Measurements from ENCODE around the gene TMEM72. TPM values are rescaled to one million over a fixed set of nuclear protein-coding genes. Genes with fewer than 3 reads are reported as not detected.

The TMEM72 gene
- total RNA-seq, 1 experiment from 2014 or later: not detected

DNA sequence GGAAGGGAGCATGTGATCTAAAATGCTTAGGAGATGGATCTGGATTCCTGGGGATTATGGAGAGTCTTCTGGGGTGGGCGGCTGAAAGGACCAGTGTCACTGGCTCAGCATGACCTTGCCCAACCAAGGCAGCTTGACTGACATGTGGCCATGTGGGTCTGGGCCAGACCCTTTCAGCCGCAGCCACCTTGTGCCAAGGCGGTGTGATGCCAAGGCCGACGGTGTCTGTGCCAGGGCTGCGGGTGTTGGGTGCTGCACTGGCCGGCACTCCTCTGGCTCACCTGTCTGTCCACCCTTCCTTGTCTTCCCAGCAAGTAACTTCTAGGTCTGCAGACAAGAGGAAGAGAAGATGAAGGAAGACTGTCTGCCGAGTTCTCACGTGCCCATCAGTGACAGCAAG, 58.7 kb downstream of the TMEM72 start:
- BruUV-seq (replicated peaks): no TSS peak
- Histone ChIP-seq H3K27ac (ENCODE audit: low read length) (no peak overlapping the region), H3K27me3 (ENCODE audit: control insufficient read depth, insufficient read depth, low read length) (no peaks in the 10 kb centered on the region), H3K4me1 (ENCODE audit: control insufficient read depth, insufficient read depth, low read length) (peaks cover 30% of the 10 kb centered on the region), H3K4me3 (ENCODE audit: low read depth in 2 of 2, low read length in 2 of 2) (no peak overlapping the region), H3K36me3 (ENCODE audit: control insufficient read depth, insufficient read depth, low read length) (no peaks in the 10 kb centered on the region), H3K9me3 (ENCODE audit: control insufficient read depth, insufficient read depth, low read depth, low read length) (no peaks in the 10 kb centered on the region)
- no peak for DNase-seq (ENCODE audit: low read depth, low spot score)
- intact Hi-C loops (cut with micrococcal nuclease; ENCODE audit: unreplicated experiment) (no loop called here), in situ Hi-C loops (cut with HindIII; ENCODE audit: low pct_unique_long_range_greater_than_20kb, low sequenced_read_pairs) (no loop called here)
- POLR2A ChIA-PET: no interaction called here
- CTCF ChIA-PET: no interaction called here
- no peak for TF ChIP-seq CTCF (IDR thresholded peaks at IDR 0.05)
- TF ChIP-seq, protein P1, sequence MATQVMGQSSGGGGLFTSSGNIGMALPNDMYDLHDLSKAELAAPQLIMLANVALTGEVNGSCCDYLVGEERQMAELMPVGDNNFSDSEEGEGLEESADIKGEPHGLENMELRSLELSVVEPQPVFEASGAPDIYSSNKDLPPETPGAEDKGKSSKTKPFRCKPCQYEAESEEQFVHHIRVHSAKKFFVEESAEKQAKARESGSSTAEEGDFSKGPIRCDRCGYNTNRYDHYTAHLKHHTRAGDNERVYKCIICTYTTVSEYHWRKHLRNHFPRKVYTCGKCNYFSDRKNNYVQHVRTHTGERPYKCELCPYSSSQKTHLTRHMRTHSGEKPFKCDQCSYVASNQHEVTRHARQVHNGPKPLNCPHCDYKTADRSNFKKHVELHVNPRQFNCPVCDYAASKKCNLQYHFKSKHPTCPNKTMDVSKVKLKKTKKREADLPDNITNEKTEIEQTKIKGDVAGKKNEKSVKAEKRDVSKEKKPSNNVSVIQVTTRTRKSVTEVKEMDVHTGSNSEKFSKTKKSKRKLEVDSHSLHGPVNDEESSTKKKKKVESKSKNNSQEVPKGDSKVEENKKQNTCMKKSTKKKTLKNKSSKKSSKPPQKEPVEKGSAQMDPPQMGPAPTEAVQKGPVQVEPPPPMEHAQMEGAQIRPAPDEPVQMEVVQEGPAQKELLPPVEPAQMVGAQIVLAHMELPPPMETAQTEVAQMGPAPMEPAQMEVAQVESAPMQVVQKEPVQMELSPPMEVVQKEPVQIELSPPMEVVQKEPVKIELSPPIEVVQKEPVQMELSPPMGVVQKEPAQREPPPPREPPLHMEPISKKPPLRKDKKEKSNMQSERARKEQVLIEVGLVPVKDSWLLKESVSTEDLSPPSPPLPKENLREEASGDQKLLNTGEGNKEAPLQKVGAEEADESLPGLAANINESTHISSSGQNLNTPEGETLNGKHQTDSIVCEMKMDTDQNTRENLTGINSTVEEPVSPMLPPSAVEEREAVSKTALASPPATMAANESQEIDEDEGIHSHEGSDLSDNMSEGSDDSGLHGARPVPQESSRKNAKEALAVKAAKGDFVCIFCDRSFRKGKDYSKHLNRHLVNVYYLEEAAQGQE (IDR thresholded peaks at IDR 0.05; ENCODE audit: insufficient read depth in 1 of 2, low read depth in 2 of 2, low read length in 1 of 2): no peak
- TF ChIP-seq SIN3A (IDR thresholded peaks at IDR 0.05; ENCODE audit: borderline replicate concordance, insufficient read depth, low read depth, low read length): no peak
- no peak for TF ChIP-seq POLR2AphosphoS5 (IDR thresholded peaks at IDR 0.05; ENCODE audit: low read depth, low read length)
- no peak for TF ChIP-seq TCF7L2 (IDR thresholded peaks at IDR 0.05; ENCODE audit: low read depth, low read length)
- ATAC-seq: no peak

GRCh38 chr10:44970812-44971395, 59.8 kb downstream of the TMEM72 start:
- H3K36me3 ChIP-seq (ENCODE audit: control insufficient read depth, insufficient read depth, low read length): no peaks in the 10 kb centered on the region
- no peak overlapping the region for H3K27ac ChIP-seq (ENCODE audit: low read length)
- no peaks in the 10 kb centered on the region for H3K9me3 ChIP-seq (ENCODE audit: control insufficient read depth, insufficient read depth, low read depth, low read length)
- in situ Hi-C loops (cut with HindIII; ENCODE audit: low pct_unique_long_range_greater_than_20kb, low sequenced_read_pairs): no loop called here
- no peak overlapping the region for H3K4me3 ChIP-seq (ENCODE audit: low read depth in 2 of 2, low read length in 2 of 2)
- H3K27me3 ChIP-seq (ENCODE audit: control insufficient read depth, insufficient read depth, low read length): no peaks in the 10 kb centered on the region
- DNase-seq (ENCODE audit: low read depth, low spot score): no peak
- ATAC-seq: no peak
- POLR2A ChIA-PET: no interaction called here
- no peak for TF ChIP-seq TCF7L2 (IDR thresholded peaks at IDR 0.05; ENCODE audit: low read depth, low read length)
- no peak for TF ChIP-seq SIN3A (IDR thresholded peaks at IDR 0.05; ENCODE audit: borderline replicate concordance, insufficient read depth, low read depth, low read length)
- TF ChIP-seq CTCF (IDR thresholded peaks at IDR 0.05): no peak
- no peak for TF ChIP-seq POLR2AphosphoS5 (IDR thresholded peaks at IDR 0.05; ENCODE audit: low read depth, low read length)
- TF ChIP-seq, protein P1 (IDR thresholded peaks at IDR 0.05; ENCODE audit: insufficient read depth in 1 of 2, low read depth in 2 of 2, low read length in 1 of 2): no peak
- peaks cover 32% of the 10 kb centered on the region for H3K4me1 ChIP-seq (ENCODE audit: control insufficient read depth, insufficient read depth, low read length)
- CTCF ChIA-PET: no interaction called here
- no TSS peak for BruUV-seq (replicated peaks)
- intact Hi-C loops (cut with micrococcal nuclease; ENCODE audit: unreplicated experiment): no loop called here
